ENCODE data around the gene GABPB1. TPM values are rescaled to one million over a fixed set of nuclear protein-coding genes. Genes with fewer than 3 reads are reported as not detected.

The GABPB1 gene
- total and polyA plus RNA-seq, 2 of the 13 experiments (the other 11 are each of a cell fraction or from before 2014, with no cell fraction given): 17.5 to 39.5 TPM

GRCh38 chr15:50249704-50250103 lies 105.3 kb downstream of the GABPB1 start:
- ChIA-PET CTCF (ENCODE audit: low intra/inter-chr PET ratio, low total read pairs) (no interaction called here), POLR2A (no interaction called here)
- peaks cover 48% of the 10 kb centered on the region for H3K4me1 ChIP-seq (ENCODE audit: insufficient read depth, low read length)
- ATAC-seq: no peak
- H3K4me3 ChIP-seq (replicated peaks in 1 of 3; ENCODE audit: insufficient read depth in 1 of 3, low read depth in 2 of 3, low read length in 3 of 3): no peak overlapping the region
- FAIRE-seq: no peak
- H4K20me1 ChIP-seq (ENCODE audit: insufficient read depth, low read length): no peaks in the 10 kb centered on the region
- BruUV-seq (replicated peaks): no TSS peak
- H3K27me3 ChIP-seq (ENCODE audit: control insufficient read depth in 1 of 2, insufficient read depth in 2 of 2, low read length in 2 of 2): no peaks in the 10 kb centered on the region
- H3K36me3 ChIP-seq (replicated peaks in 1 of 2; ENCODE audit: control insufficient read depth in 1 of 2, insufficient read depth in 2 of 2, low read length in 2 of 2): no peaks in the 10 kb centered on the region
- in situ Hi-C loops (cut with HindIII; ENCODE audit: extremely low pct_ligation_motif_present, low pct_unique_long_range_greater_than_20kb) (no loop called here), intact Hi-C loops (cut with micrococcal nuclease; ENCODE audit: unreplicated experiment) (no loop called here)
- H3K27ac ChIP-seq (ENCODE audit: extremely low read length, insufficient read depth, low read length): no peak overlapping the region
- peak; percentile 91 for TF ChIP-seq MAFF (IDR thresholded peaks at IDR 0.05; ENCODE audit: low read depth, low read length)
- TF ChIP-seq ZUFSP (CRISPR knock-in tag; IDR thresholded peaks at IDR 0.05; ENCODE audit: borderline replicate concordance): no peak
- no peak for TF ChIP-seq SOX6 (IDR thresholded peaks at IDR 0.05)
- no peak for TF ChIP-seq SOX6 (CRISPR knock-in tag; IDR thresholded peaks at IDR 0.05)
- TF ChIP-seq MAFK (conservative IDR thresholded peaks at IDR 0.05 in 1 of 2, IDR thresholded peaks at IDR 0.05 in 1 of 2; ENCODE audit: low read length in 2 of 2): peak; percentile 87 to 96
- no peak for TF ChIP-seq KLF12 (CRISPR knock-in tag; IDR thresholded peaks at IDR 0.05; ENCODE audit: borderline replicate concordance)
- no peak for TF ChIP-seq ZNF138 (CRISPR knock-in tag; IDR thresholded peaks at IDR 0.05; ENCODE audit: low read depth)
- no peak for TF ChIP-seq IKZF4 (CRISPR knock-in tag; IDR thresholded peaks at IDR 0.05; ENCODE audit: borderline replicate concordance, low read depth, not compliant biosample characterization)
- 55% methylated on average over 2 of the region's 2 CpGs for WGBS (ENCODE audit: low lambda C conversion rate)
- H3K79me2 ChIP-seq (ENCODE audit: insufficient read depth, low read length): no peaks in the 10 kb centered on the region
- H3K4me2 ChIP-seq (ENCODE audit: low read depth, low read length): no peak overlapping the region
- no peaks in the 10 kb centered on the region for H3K9me3 ChIP-seq (ENCODE audit: low read length)
- no peak overlapping the region for H3K9ac ChIP-seq (ENCODE audit: insufficient read depth, low read depth, low read length)
- no peak overlapping the region for H2AFZ ChIP-seq (ENCODE audit: low read length)
- DNase-seq (ENCODE audit: low spot score): no peak

Measured in HepG2 (cell line).